Hematopoietic multipotent progenitor cell treated with erythropoietin and hydrocortisone succinate and interleukin-3 and kit ligand, for 8 days (in vitro differentiated cells): ENCODE results near the gene SSR4.

Experiments used
- DNase-seq: peaks from one replicate; pipeline ENCODE4 v3.0.0-alpha.2; 2015

SSR4 gene

GRCh38 chrX:153769865-153770600 is 24.4 kb upstream of the SSR4 start:
- no peak for DNase-seq

GRCh38 chrX:153770601-153771414 is 23.7 kb upstream of the SSR4 start:
- DNase-seq, result no peak

DNA sequence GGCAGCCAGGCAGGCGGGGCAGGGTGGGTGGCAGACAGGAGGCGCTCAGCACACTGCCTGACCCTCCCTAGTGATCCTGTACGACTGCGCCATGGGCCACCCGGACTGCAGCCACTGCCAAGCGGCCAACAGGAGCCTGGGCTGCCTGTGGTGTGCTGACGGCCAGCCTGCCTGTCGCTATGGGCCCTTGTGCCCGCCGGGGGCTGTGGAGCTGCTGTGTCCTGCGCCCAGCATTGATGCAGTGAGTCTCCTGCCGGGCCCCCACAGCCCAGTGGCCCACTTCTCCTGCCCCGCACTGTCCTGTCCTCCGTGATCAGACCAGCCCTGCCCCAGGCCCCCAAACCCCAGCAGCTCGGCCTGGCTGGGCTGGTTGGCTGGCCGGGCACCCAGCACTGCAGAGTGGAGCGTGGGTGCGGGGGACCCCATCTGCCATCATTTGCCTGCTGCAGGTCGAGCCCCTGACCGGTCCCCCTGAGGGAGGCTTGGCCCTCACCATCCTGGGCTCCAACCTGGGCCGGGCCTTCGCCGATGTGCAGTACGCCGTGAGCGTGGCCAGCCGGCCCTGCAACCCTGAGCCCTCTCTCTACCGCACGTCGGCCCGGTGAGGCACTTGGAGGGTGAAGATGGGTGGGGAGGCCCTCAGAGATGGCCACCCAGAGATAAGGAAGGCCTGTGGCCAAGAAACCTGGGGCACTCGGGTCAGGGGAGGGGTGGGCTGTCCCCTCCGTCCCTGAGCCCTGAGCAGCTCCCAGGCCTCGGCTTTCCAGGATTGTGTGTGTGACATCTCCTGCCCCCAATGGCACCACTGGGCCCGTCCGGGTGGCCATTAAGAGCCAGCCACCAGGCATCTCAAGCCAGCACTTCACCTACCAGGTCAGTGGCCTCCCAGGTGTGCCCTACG is 22.8 kb upstream of the SSR4 start:
- no peak for DNase-seq

DNA sequence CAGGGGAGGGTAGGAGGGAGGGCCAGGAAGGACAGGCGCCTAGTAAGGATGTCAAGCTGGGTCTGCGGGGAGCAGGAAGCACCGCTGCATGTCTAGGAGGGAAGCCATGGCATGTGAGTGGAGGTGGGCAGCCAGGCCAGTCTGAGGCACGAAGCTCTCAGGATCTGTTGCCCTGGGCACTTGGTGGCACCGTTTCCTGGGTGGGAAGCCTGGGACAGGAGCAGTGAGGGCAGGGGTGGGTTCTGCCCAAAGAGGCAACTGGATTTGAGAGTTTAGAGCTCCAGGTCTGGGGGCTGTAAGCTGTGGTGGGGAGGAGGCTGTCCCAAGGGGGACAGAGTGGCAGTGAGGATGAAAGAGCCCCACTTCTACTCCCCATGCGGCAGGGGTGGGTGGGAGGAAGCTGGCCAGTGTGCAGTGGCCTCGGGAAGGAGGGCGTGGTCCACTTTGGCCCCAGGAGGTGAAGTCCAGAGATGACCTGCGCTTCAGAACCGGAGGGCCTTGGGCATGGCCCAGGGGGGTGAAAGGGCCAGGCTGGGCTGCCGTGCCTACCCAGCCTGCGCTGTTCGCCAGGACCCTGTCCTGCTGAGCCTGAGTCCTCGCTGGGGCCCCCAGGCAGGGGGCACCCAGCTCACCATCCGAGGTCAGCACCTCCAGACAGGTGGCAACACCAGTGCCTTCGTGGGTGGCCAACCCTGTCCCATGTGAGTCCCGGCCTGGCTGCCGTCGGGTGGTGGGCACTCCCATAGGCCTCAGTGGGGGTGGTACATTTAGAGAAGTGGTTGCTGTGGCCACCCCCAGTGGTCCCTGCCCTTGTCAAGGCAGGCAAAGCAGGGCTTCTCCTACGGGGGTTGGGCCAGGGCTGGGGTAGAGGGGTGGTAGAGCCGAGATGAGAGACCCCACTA is 21.9 kb upstream of the SSR4 start:
- DNase-seq, result no peak

DNA sequence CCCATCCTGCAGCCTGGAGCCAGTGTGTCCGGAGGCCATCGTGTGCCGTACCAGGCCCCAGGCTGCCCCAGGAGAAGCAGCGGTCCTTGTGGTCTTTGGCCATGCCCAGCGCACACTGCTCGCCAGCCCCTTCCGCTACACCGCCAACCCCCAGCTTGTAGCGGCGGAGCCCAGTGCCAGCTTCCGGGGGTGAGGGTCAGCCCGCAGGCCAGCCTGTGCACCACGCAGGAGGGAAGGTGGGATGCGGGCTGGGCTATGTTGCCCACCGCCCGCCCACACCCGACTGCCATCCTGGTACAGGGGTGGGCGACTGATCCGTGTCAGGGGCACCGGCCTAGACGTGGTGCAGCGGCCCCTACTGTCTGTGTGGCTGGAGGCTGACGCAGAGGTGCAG is 21.3 kb upstream of the SSR4 start:
- DNase-seq, result no peak

DNA sequence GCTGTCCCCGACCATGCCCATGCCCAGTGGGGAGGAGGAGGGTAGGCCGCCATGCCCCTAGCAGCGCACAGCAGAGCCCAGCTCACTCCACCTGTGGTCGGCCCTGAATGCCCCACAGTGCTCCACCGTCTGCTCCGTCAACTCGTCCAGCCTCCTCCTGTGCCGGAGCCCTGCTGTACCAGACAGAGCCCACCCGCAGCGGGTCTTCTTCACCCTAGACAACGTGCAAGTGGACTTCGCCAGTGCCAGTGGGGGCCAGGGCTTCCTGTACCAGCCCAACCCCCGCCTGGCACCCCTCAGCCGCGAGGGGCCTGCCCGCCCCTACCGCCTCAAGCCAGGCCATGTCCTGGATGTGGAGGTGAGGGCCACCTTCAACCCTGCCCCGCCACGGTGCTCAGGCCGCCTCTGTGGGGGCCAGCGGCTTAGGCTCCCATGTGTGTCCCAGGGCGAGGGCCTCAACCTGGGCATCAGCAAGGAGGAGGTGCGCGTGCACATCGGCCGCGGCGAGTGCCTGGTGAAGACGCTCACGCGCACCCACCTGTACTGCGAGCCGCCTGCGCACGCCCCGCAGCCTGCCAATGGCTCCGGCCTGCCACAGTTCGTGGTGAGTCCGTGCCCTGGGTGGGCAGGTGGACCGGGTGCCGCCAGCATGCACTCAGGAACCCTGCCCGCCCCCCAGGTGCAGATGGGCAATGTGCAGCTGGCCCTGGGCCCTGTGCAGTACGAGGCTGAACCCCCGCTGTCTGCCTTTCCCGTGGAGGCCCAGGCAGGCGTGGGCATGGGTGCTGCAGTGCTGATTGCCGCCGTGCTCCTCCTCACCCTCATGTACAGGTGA is 20.5 kb upstream of the SSR4 start:
- DNase-seq, result no peak

GRCh38 chrX:153774576-153775292 is 19.7 kb upstream of the SSR4 start:
- no peak for DNase-seq

GRCh38 chrX:153775293-153776119 is 19.0 kb upstream of the SSR4 start:
- DNase-seq, result no peak

GRCh38 chrX:153776120-153776599 is 18.3 kb upstream of the SSR4 start:
- no peak for DNase-seq

GRCh38 chrX:153776611-153777045 is 17.8 kb upstream of the SSR4 start:
- no peak for DNase-seq

DNA sequence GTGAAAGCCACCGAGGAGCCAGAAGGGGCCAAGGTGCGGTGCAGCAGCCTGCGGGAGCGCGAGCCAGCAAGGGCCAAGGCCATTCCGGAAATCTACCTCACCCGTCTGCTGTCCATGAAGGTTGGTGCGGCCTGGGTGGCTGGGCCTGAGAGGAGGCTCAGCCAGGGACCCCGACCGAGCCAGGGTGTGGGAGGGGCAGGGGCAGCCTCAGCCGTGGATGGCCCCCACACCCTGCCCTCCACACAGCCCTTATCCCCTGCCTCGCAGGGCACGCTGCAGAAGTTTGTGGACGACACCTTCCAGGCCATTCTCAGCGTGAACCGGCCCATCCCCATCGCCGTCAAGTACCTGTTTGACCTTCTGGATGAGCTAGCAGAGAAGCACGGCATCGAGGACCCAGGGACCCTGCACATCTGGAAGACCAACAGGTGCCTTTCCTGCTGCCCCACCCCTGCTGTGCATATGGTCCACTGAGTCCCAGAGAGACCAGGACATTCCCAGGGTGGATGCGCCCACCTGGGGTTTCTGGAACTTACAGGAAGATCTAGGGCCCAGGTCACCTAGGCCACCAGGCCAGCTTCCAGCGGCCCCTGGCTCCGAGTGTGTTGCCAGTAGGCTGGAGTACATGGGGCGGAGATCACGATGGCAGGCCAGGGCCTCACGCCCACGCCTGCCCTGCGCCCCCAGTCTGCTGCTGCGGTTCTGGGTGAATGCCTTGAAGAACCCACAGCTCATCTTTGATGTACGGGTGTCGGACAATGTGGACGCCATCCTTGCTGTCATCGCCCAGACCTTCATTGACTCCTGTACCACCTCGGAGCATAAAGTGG is 17.0 kb upstream of the SSR4 start:
- DNase-seq, result no peak

DNA sequence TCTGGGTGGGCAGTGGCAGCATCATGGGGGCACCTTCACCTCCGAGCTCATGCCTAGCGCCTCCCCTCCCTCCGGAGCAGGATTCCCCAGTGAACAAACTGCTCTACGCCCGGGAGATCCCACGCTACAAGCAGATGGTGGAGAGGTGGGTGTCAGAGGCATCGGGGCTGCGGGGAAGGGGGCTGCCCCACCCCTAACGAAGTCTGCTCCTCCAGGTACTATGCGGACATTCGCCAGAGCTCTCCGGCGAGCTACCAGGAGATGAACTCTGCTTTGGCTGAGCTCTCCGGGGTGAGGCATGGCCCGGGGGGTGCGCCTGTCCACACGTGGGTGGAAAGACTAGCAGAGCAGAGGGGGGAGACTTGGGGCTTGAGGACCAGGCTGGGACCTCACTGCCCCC is 16.3 kb upstream of the SSR4 start:
- no peak for DNase-seq

DNA sequence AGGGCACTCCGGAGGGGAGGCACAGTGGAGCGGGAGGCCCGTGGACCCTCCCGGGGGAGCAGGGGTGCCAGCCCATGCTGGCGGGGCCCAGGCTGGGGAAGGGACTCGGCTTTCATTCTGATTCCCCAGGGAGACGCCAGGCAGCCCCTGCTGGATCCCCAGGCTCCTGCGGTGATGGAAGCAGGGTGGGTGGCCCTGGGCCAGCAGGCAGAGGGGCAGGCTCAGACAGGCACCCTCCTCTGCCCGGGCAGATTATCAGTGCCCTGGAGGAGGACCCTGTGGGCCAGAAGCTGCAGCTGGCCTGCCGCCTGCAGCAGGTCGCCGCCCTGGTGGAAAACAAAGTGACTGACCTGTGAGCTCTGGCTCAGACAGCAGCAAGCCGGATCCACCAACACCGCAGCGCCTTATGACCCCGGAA is 15.8 kb upstream of the SSR4 start:
- no peak for DNase-seq

GRCh38 chrX:153779891-153780677 is 14.4 kb upstream of the SSR4 start:
- no peak for DNase-seq

DNA sequence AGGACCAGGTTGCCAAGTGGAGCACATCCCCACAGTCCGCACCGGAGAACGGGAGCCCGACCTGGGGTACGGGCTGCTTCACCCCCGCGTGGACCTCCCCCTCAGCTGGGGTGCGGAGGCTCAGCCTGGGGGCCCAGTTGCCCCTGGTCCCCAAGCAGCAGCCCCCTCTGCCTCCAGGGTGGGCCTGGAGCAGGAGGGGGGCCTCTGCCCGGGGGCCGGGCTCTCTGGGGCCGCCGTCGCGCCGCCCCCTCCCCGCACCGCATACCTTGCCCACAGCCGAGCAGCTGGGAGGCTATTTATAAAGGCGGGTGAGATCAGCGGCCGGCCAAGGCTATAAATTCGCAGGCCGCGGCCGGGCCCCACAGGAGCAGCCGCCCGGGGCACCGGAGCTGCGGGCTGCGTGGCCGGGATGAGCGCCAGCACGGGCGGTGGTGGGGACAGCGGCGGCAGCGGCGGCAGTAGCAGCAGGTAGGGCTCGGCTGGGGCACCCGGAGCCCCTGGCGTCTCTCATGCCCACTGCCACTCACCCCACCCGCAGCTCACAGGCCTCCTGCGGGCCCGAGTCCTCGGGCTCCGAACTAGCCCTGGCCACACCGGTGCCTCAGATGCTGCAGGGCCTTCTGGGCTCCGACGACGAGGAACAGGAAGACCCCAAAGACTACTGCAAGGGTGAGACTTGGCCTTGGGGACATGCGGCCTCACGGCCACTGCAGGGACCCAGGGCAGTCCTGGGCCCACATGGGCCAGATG is 13.6 kb upstream of the SSR4 start, which contains the start of gene SRPK3:
TSS of gene SRPK3 (plus strand) at position 364 of the 750 bp plus-strand sequence. CDS start at position 410, 46 bp downstream.
- no peak for DNase-seq

- DNase-seq, result no peak
Measured at GRCh38 chrX:153781428-153782047, 12.9 kb upstream of the SSR4 start.
